Endodermal cell (in vitro differentiated cells): ENCODE measurements around the gene KCNQ5. TPM values are rescaled to one million over a fixed set of nuclear protein-coding genes. Genes with fewer than 3 reads are reported as not detected.

Experiments
- DNase-seq: peaks from one replicate; pipeline ENCODE4 v3.0.0-alpha.2; 2017
- H3K27ac ChIP-seq: 2 replicates; pipeline ENCODE4 v1.5.1; 2013; ENCODE audit warnings: mild to moderate bottlenecking, low read depth, low read length, moderate library complexity
- H3K27me3 ChIP-seq: 2 replicates; pipeline ENCODE4 v1.6.1; 2013; ENCODE audit warnings: mild to moderate bottlenecking, low read length, moderate library complexity; ENCODE audit not compliant: insufficient read depth, control insufficient read depth, poor library complexity, severe bottlenecking
- H3K36me3 ChIP-seq: 2 replicates; pipeline ENCODE4 v1.7.0; 2013; ENCODE audit warnings: mild to moderate bottlenecking, low read length, moderate library complexity; ENCODE audit not compliant: control insufficient read depth, insufficient read depth
- H3K4me1 ChIP-seq: one replicate; pipeline ENCODE4 v1.7.0; 2013; ENCODE audit warnings: low read length; ENCODE audit not compliant: control insufficient read depth, insufficient read depth
- H3K4me3 ChIP-seq: 2 replicates; pipeline ENCODE4 v1.5.1; 2013; ENCODE audit warnings: mild to moderate bottlenecking, low read length, moderate library complexity
- H3K9ac ChIP-seq: 2 replicates; pipeline ENCODE4 v1.6.1; 2013; ENCODE audit warnings: mild to moderate bottlenecking, low read length, moderate library complexity; ENCODE audit not compliant: poor library complexity, severe bottlenecking; ENCODE audit errors: extremely low read depth
- H3K9me3 ChIP-seq: 2 replicates; pipeline ENCODE4 v1.6.1; 2013; ENCODE audit warnings: mild to moderate bottlenecking, low read length, moderate library complexity; ENCODE audit not compliant: control insufficient read depth
- H3K27ac Mint-ChIP-seq: 2 replicates; pipeline ENCODE4 v1.8.0; 2020; ENCODE audit warnings: mixed read lengths
- H3K27me3 Mint-ChIP-seq: 2 replicates; pipeline ENCODE4 v1.8.0; 2021; ENCODE audit warnings: mild to moderate bottlenecking, mixed read lengths; ENCODE audit not compliant: insufficient read depth
- H3K36me3 Mint-ChIP-seq: 2 replicates; pipeline ENCODE4 v1.8.0; 2020; ENCODE audit warnings: low read depth, mixed read lengths
- H3K4me1 Mint-ChIP-seq: 2 replicates; pipeline ENCODE4 v1.8.0; 2020; ENCODE audit warnings: mixed read lengths
- H3K4me3 Mint-ChIP-seq: 2 replicates; pipeline ENCODE4 v1.8.0; 2020; ENCODE audit warnings: mild to moderate bottlenecking, moderate library complexity, mixed read lengths
- H3K9me3 Mint-ChIP-seq: 2 replicates; pipeline ENCODE4 v1.8.0; 2020; ENCODE audit warnings: mild to moderate bottlenecking, mixed read lengths
- CTCF ChIP-seq: fragments of 200-600 bp; sonication (generic); conservative IDR thresholded peaks from 2 replicates; pipeline ENCODE4 v1.5.0; 2021; ENCODE audit warnings: antibody characterized with exemption, mild to moderate bottlenecking
- WGBS, 2 experiments: methylation state at CpG; one replicate each; pipeline versions ENCODE4 v1.1.5 to v1.1.7; 2013; ENCODE audit warnings: missing lambda C conversion rate in 2 of 2, mixed read lengths in 1 of 2; ENCODE audit not compliant: insufficient coverage in 1 of 2, insufficient read length in 1 of 2; 5-methylcytosine and 5-hydroxymethylcytosine counted together
- total RNA-seq, 2 donors: library from RNA; stranded (reverse); fragmentation: NEBNext Ultra II Directional in 1 of 2; extraction: Animal tissue kit (Norgen Biotek cat#: 25700) in 1 of 2; gene quantifications; 2 replicates in 1 of 2; 3 replicates in 1 of 2; pipeline ENCODE4 v1.2.1, GENCODE V29; 2021

The KCNQ5 gene
- total RNA-seq, 2 donors from 2014 or later, result 2.4 to 8.3 TPM

DNA sequence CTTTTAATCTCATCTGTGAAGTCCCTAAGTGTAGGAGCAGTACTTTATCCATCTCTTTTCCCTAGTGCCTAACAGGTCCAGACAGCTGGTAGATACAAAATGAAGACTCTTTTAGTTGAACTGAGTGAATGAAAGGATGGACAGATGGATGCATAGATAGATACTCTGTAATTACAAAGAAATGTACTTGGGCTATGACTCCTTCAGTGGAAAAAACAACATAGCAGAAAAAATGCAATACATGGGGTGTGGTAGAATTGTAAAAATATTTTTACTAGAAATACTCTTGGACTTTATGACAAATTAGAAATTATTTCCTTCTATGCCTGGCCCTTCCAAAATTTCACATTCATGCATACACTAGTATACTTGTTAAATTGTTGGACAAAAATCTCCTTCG, 29.3 kb downstream of the KCNQ5 start:
- H3K9me3 ChIP-seq, result no peaks in the 10 kb centered on the region
- no peak overlapping the region for H3K9ac ChIP-seq
- no peaks in the 10 kb centered on the region for H3K9me3 Mint-ChIP-seq
- H3K4me3 Mint-ChIP-seq, result no peak overlapping the region
- H3K4me3 ChIP-seq, result no peak overlapping the region
- no peak for TF ChIP-seq CTCF
- no peaks in the 10 kb centered on the region for H3K4me1 ChIP-seq
- H3K36me3 ChIP-seq, result no peaks in the 10 kb centered on the region
- H3K27me3 ChIP-seq, result no peaks in the 10 kb centered on the region
- 100% methylated on average over 1 of the region's 1 CpG for WGBS, 2 experiments
- no peak overlapping the region for H3K27ac ChIP-seq
- DNase-seq, result no peak
- no peaks in the 10 kb centered on the region for H3K27me3 Mint-ChIP-seq
- H3K4me1 Mint-ChIP-seq, result no peaks in the 10 kb centered on the region
- H3K36me3 Mint-ChIP-seq, result no peaks in the 10 kb centered on the region
- no peak overlapping the region for H3K27ac Mint-ChIP-seq

- H3K27me3 Mint-ChIP-seq, result no peaks in the 10 kb centered on the region
- H3K4me3 ChIP-seq, result no peak overlapping the region
- no peaks in the 10 kb centered on the region for H3K4me1 ChIP-seq
- no peaks in the 10 kb centered on the region for H3K9me3 Mint-ChIP-seq
- no peaks in the 10 kb centered on the region for H3K36me3 ChIP-seq
- H3K4me1 Mint-ChIP-seq, result no peaks in the 10 kb centered on the region
- H3K9ac ChIP-seq, result no peak overlapping the region
- no peak overlapping the region for H3K27ac ChIP-seq
- no peak overlapping the region for H3K4me3 Mint-ChIP-seq
- WGBS, 2 experiments, result 78 to 94% methylated on average over 3 to 7 of the region's 7 CpGs
- no peaks in the 10 kb centered on the region for H3K27me3 ChIP-seq
- no peak for TF ChIP-seq CTCF
- H3K27ac Mint-ChIP-seq, result no peak overlapping the region
- DNase-seq, result no peak
- H3K36me3 Mint-ChIP-seq, result no peaks in the 10 kb centered on the region
- no peaks in the 10 kb centered on the region for H3K9me3 ChIP-seq
These were observed 30.4 kb downstream of the KCNQ5 start for GRCh38 chr6:72651967-72652956.

- H3K27me3 ChIP-seq, result no peaks in the 10 kb centered on the region
- H3K4me3 Mint-ChIP-seq, result no peak overlapping the region
- no peak for DNase-seq
These were observed 31.2 kb downstream of the KCNQ5 start for GRCh38 chr6:72653026-72653425.

More at GRCh38 chr6:72653026-72653425, 31.2 kb downstream of the KCNQ5 start:
- Histone ChIP-seq H3K27ac (no peak overlapping the region), H3K4me1 (no peaks in the 10 kb centered on the region), H3K4me3 (no peak overlapping the region), H3K9ac (no peak overlapping the region), H3K36me3 (no peaks in the 10 kb centered on the region), H3K9me3 (no peaks in the 10 kb centered on the region)
- no peaks in the 10 kb centered on the region for H3K9me3 Mint-ChIP-seq
- no peak for TF ChIP-seq CTCF
- H3K4me1 Mint-ChIP-seq, result no peaks in the 10 kb centered on the region
- H3K27ac Mint-ChIP-seq, result no peak overlapping the region
- H3K36me3 Mint-ChIP-seq, result no peaks in the 10 kb centered on the region
- WGBS, 2 experiments, result 80 to 83% methylated on average over 1 of the region's 1 CpG
- no peaks in the 10 kb centered on the region for H3K27me3 Mint-ChIP-seq
